ENCODE data around the gene GATD1.

GATD1 gene

GRCh38 chr11:809287-810039 is 32.2 kb upstream of the GATD1 start, which contains the start of gene RPLP2 (continued):
- TF ChIP-seq, protein P1, sequence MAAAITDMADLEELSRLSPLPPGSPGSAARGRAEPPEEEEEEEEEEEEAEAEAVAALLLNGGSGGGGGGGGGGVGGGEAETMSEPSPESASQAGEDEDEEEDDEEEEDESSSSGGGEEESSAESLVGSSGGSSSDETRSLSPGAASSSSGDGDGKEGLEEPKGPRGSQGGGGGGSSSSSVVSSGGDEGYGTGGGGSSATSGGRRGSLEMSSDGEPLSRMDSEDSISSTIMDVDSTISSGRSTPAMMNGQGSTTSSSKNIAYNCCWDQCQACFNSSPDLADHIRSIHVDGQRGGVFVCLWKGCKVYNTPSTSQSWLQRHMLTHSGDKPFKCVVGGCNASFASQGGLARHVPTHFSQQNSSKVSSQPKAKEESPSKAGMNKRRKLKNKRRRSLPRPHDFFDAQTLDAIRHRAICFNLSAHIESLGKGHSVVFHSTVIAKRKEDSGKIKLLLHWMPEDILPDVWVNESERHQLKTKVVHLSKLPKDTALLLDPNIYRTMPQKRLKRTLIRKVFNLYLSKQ (tag by site-specific recombination; IDR thresholded peaks at IDR 0.05; ENCODE audit: borderline replicate concordance) = no peak
- TF ChIP-seq ZNF274 (IDR thresholded peaks at IDR 0.05; ENCODE audit: low read length) (no peak), ZNF274 (tag by site-specific recombination; IDR thresholded peaks at IDR 0.05; ENCODE audit: borderline replicate concordance) (no peak), ZNF146 (tag by site-specific recombination; IDR thresholded peaks at IDR 0.05) (no peak), ZNF626 (tag by site-specific recombination; IDR thresholded peaks at IDR 0.05) (no peak), ATF2 (tag by site-specific recombination; IDR thresholded peaks at IDR 0.05; ENCODE audit: low read depth) (peak; percentile 97), ZNF692 (tag by site-specific recombination; IDR thresholded peaks at IDR 0.05) (peak; percentile 96), GFI1B (tag by site-specific recombination; IDR thresholded peaks at IDR 0.05) (no peak), ZNF785 (tag by site-specific recombination; IDR thresholded peaks at IDR 0.05) (no peak), TCF7L2 (IDR thresholded peaks at IDR 0.05; ENCODE audit: borderline replicate concordance, low read depth, low read length) (no peak), ZNF610 (tag by site-specific recombination; IDR thresholded peaks at IDR 0.05; ENCODE audit: borderline replicate concordance) (peak; percentile 56; the same call in 1 of the 2 replicates), ZNF266 (tag by site-specific recombination; IDR thresholded peaks at IDR 0.05; ENCODE audit: low read depth) (no peak), KLF17 (tag by site-specific recombination; IDR thresholded peaks at IDR 0.05) (peak; percentile 80), ZNF148 (tag by site-specific recombination; IDR thresholded peaks at IDR 0.05; ENCODE audit: borderline replicate concordance) (no peak), ZNF660 (tag by site-specific recombination; IDR thresholded peaks at IDR 0.05) (no peak), ZNF530 (tag by site-specific recombination; IDR thresholded peaks at IDR 0.05; ENCODE audit: low read depth) (no peak), ZNF558 (tag by site-specific recombination; IDR thresholded peaks at IDR 0.05) (no peak), ZNF707 (tag by site-specific recombination; IDR thresholded peaks at IDR 0.05) (no peak), SP7 (tag by site-specific recombination; IDR thresholded peaks at IDR 0.05) (peak; percentile 62), ZNF391 (tag by site-specific recombination; IDR thresholded peaks at IDR 0.05; ENCODE audit: borderline replicate concordance, low read depth) (no peak), ZNF701 (tag by site-specific recombination; IDR thresholded peaks at IDR 0.05) (no peak), ZNF624 (tag by site-specific recombination; IDR thresholded peaks at IDR 0.05) (no peak), ZNF202 (tag by site-specific recombination; IDR thresholded peaks at IDR 0.05; ENCODE audit: borderline replicate concordance) (no peak)
- TF ChIP-seq, protein P2, sequence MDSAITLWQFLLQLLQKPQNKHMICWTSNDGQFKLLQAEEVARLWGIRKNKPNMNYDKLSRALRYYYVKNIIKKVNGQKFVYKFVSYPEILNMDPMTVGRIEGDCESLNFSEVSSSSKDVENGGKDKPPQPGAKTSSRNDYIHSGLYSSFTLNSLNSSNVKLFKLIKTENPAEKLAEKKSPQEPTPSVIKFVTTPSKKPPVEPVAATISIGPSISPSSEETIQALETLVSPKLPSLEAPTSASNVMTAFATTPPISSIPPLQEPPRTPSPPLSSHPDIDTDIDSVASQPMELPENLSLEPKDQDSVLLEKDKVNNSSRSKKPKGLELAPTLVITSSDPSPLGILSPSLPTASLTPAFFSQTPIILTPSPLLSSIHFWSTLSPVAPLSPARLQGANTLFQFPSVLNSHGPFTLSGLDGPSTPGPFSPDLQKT (IDR thresholded peaks at IDR 0.05; ENCODE audit: borderline replicate concordance, low read depth, low read length) = peak; percentile 88; the same call in 1 of the 2 replicates
- TF ChIP-seq, protein P3, sequence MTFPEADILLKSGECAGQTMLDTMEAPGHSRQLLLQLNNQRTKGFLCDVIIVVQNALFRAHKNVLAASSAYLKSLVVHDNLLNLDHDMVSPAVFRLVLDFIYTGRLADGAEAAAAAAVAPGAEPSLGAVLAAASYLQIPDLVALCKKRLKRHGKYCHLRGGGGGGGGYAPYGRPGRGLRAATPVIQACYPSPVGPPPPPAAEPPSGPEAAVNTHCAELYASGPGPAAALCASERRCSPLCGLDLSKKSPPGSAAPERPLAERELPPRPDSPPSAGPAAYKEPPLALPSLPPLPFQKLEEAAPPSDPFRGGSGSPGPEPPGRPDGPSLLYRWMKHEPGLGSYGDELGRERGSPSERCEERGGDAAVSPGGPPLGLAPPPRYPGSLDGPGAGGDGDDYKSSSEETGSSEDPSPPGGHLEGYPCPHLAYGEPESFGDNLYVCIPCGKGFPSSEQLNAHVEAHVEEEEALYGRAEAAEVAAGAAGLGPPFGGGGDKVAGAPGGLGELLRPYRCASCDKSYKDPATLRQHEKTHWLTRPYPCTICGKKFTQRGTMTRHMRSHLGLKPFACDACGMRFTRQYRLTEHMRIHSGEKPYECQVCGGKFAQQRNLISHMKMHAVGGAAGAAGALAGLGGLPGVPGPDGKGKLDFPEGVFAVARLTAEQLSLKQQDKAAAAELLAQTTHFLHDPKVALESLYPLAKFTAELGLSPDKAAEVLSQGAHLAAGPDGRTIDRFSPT (tag by site-specific recombination; IDR thresholded peaks at IDR 0.05) = peak; percentile 77; the same call in 1 of the 2 replicates

Measured in HEK293 (cell line).